AG08395 (cell line): Measurements from ENCODE around the gene CLIC4.
"Not testable (repeated sequence)": the region's sequence is repeated elsewhere in the genome, so short reads cannot be mapped to it uniquely, and the experiment has no call there.

Experiments
- DNase-seq: peaks from one replicate; pipeline ENCODE4 v3.0.0; 2012; ENCODE audit warnings: mixed read lengths, low spot score

The CLIC4 gene

GRCh38 chr1:24878775-24879742 is 133.8 kb downstream of the CLIC4 start:
- peak; percentile 36 for DNase-seq

- no peak for DNase-seq
Measured at GRCh38 chr1:24881034-24881433, 135.8 kb downstream of the CLIC4 start.

GRCh38 chr1:24884751-24885150 is 139.5 kb downstream of the CLIC4 start:
- DNase-seq = no peak

- no peak for DNase-seq
Measured at GRCh38 chr1:24886241-24886640, 141.0 kb downstream of the CLIC4 start.

GRCh38 chr1:24888061-24888970 is 143.1 kb downstream of the CLIC4 start:
- no peak for DNase-seq

GRCh38 chr1:24888971-24889676 is 143.9 kb downstream of the CLIC4 start:
- peak; percentile 95 for DNase-seq

GRCh38 chr1:24890887-24891286 is 145.6 kb downstream of the CLIC4 start:
- DNase-seq = no peak

- DNase-seq = not testable (repeated sequence)
Measured at GRCh38 chr1:24891367-24891766, 146.1 kb downstream of the CLIC4 start.

- DNase-seq = no peak
Measured at GRCh38 chr1:24892188-24893153, 147.2 kb downstream of the CLIC4 start.

GRCh38 chr1:24893431-24893830 is 148.2 kb downstream of the CLIC4 start:
- DNase-seq = no peak
